ENCODE measurements around the gene TFAP2A.

The TFAP2A gene

GRCh38 chr6:10414756-10415616 is at the start of gene TFAP2A:
TSS of gene TFAP2A (minus strand) at chr6:10415074. CDS start at chr6:10414991, 83 bp downstream.
- DNase-seq: no peak

GRCh38 chr6:10463491-10464481 is 48.9 kb upstream of the TFAP2A start:
- DNase-seq: no peak

- DNase-seq: no peak
These were observed 48.2 kb upstream of the TFAP2A start for GRCh38 chr6:10463040-10463439.

- no peak for DNase-seq
These were observed 47.0 kb upstream of the TFAP2A start for GRCh38 chr6:10461850-10462249.

- DNase-seq: no peak
These were observed 45.2 kb upstream of the TFAP2A start for GRCh38 chr6:10460096-10460495.

- DNase-seq: no peak
These were observed 43.4 kb upstream of the TFAP2A start for GRCh38 chr6:10458287-10458686.

- DNase-seq: no peak
These were observed 38.7 kb upstream of the TFAP2A start for GRCh38 chr6:10453596-10453995.

- DNase-seq: peak; percentile 57
These were observed 37.1 kb upstream of the TFAP2A start for GRCh38 chr6:10451828-10452509.

- DNase-seq: no peak
These were observed 36.5 kb upstream of the TFAP2A start for GRCh38 chr6:10451394-10451793.

- DNase-seq: no peak
These were observed 34.9 kb upstream of the TFAP2A start for GRCh38 chr6:10449751-10450150.

- DNase-seq: no peak
These were observed 33.2 kb upstream of the TFAP2A start for GRCh38 chr6:10448096-10448495.

- no peak for DNase-seq
These were observed 31.7 kb upstream of the TFAP2A start for GRCh38 chr6:10446548-10446947.

- no peak for DNase-seq
These were observed 26.8 kb upstream of the TFAP2A start for GRCh38 chr6:10441655-10442009.

GRCh38 chr6:10441004-10441654 is 26.3 kb upstream of the TFAP2A start:
- DNase-seq: peak; percentile 36

- no peak for DNase-seq
These were observed 23.0 kb upstream of the TFAP2A start for GRCh38 chr6:10437891-10438290.

- DNase-seq: no peak
These were observed 19.4 kb upstream of the TFAP2A start for GRCh38 chr6:10434235-10434634.

- no peak for DNase-seq
These were observed 18.4 kb upstream of the TFAP2A start for GRCh38 chr6:10433322-10433721.

GRCh38 chr6:10431423-10432164 is 16.7 kb upstream of the TFAP2A start:
- DNase-seq: no peak

- no peak for DNase-seq
These were observed 15.0 kb upstream of the TFAP2A start for GRCh38 chr6:10429638-10430427.

GRCh38 chr6:10426781-10427279 is 12.0 kb upstream of the TFAP2A start:
- no peak for DNase-seq
